Keratinocyte (primary cell): ENCODE data around the gene CRACR2A. TPM values are rescaled to one million over a fixed set of nuclear protein-coding genes. Genes with fewer than 3 reads are reported as not detected.

ENCODE experiments used
- DNase-seq: peaks from one replicate; pipeline ENCODE4 v3.0.0-alpha.2; 2011; ENCODE audit warnings: low read depth, missing footprints, low spot score
- FAIRE-seq: peaks from 2 replicates; lab custom pipeline; 2011; peaks lifted over from hg19 to GRCh38; lab: Jason Lieb, UNC
- H2AFZ ChIP-seq: 2 replicates; pipeline ENCODE4 v1.6.0; 2012; ENCODE audit warnings: low read length, control low read depth, inconsistent platforms; ENCODE audit not compliant: control insufficient read depth
- H3K27ac ChIP-seq: 2 replicates; pipeline ENCODE4 v1.5.1; 2011; ENCODE audit warnings: low read length; ENCODE audit not compliant: control insufficient read depth, insufficient read depth
- H3K27me3 ChIP-seq: 3 replicates; pipeline ENCODE4 v1.6.0; 2011; ENCODE audit warnings: low read length; ENCODE audit not compliant: control insufficient read depth, insufficient read depth; ENCODE audit errors: extremely low read depth
- H3K36me3 ChIP-seq, 2 experiments: 2 replicates in 1 of 2; 3 replicates in 1 of 2; pipeline ENCODE4 v1.5.1; 2011; ENCODE audit warnings: low read length in 2 of 2, mild to moderate bottlenecking in 1 of 2; ENCODE audit not compliant: control insufficient read depth in 2 of 2, insufficient read depth in 2 of 2; ENCODE audit errors: extremely low read depth in 1 of 2
- H3K4me1 ChIP-seq: 3 replicates; pipeline ENCODE4 v1.5.1; 2011; ENCODE audit warnings: low read length; ENCODE audit not compliant: control insufficient read depth, insufficient read depth; ENCODE audit errors: extremely low read depth
- H3K4me2 ChIP-seq: 3 replicates; pipeline ENCODE4 v1.6.0; 2011; ENCODE audit warnings: low read depth, low read length; ENCODE audit not compliant: control insufficient read depth, insufficient read depth; ENCODE audit errors: extremely low read depth
- H3K4me3 ChIP-seq, 3 experiments: fragments of 200-600 bp in 1 of 3; sonication (generic) in 1 of 3; 2 replicates in 2 of 3; 3 replicates in 1 of 3; pipeline ENCODE4 v1.5.1; 2011 to 2016; ENCODE audit warnings: low read length in 3 of 3, mild to moderate bottlenecking in 3 of 3, control low read depth in 2 of 3, inconsistent platforms in 1 of 3, low read depth in 1 of 3, mixed read lengths in 1 of 3, mixed run types in 1 of 3, moderate library complexity in 1 of 3; ENCODE audit not compliant: control insufficient read depth in 2 of 3, insufficient read depth in 2 of 3; ENCODE audit errors: extremely low read depth in 1 of 3
- H3K79me2 ChIP-seq: 2 replicates; pipeline ENCODE4 v1.6.0; 2012; ENCODE audit warnings: low read length; ENCODE audit not compliant: control insufficient read depth, insufficient read depth
- H3K9ac ChIP-seq: 3 replicates; pipeline ENCODE4 v1.6.0; 2011; ENCODE audit warnings: low read length; ENCODE audit not compliant: control insufficient read depth, insufficient read depth; ENCODE audit errors: extremely low read depth
- H3K9me1 ChIP-seq: 3 replicates; pipeline ENCODE4 v1.6.0; 2011; ENCODE audit warnings: low read length; ENCODE audit not compliant: control insufficient read depth, insufficient read depth; ENCODE audit errors: extremely low read depth
- H3K9me3 ChIP-seq: 2 replicates; pipeline ENCODE4 v1.5.1; 2012; ENCODE audit warnings: low read depth, low read length; ENCODE audit not compliant: control insufficient read depth
- H4K20me1 ChIP-seq: 3 replicates; pipeline ENCODE4 v1.6.0; 2011; ENCODE audit warnings: low read length; ENCODE audit not compliant: control insufficient read depth, insufficient read depth; ENCODE audit errors: extremely low read depth
- EZH2 ChIP-seq: IDR thresholded peaks from one replicate; pipeline ENCODE4 v1.6.1; 2012; ENCODE audit warnings: inconsistent platforms, mild to moderate bottlenecking, low read length, moderate library complexity
- dilution Hi-C: fragments of 300-500 bp; cut with MboI; formaldehyde crosslinking; loops from one replicate; pipeline ENCODE4 v1.7.0; 2020; ENCODE audit warnings: low sequenced_read_pairs; ENCODE audit not compliant: extremely low pct_ligation_motif_present
- polyA plus RNA-seq, 5 experiments: library from polyadenylated mRNA; depleted of rRNA in 3 of 5; stranded (reverse) in 3 of 5; stranded (forward) in 1 of 5; unstranded in 1 of 5; fragments of >200 nt; gene quantifications; 1 replicate in 1 of 5; 2 replicates in 3 of 5; 3 replicates in 1 of 5; pipeline versions ENCODE4 v1.2.1 to v1.2.3, GENCODE V29; 2011 to 2012; ENCODE audit warnings: missing spikeins in 2 of 5, low read depth in 1 of 5, low replicate concordance in 1 of 5
- TF ChIP-seq, protein P1 (sequence below), 3 experiments: IDR thresholded peaks in 1 of 3; conservative IDR thresholded peaks in 1 of 3; optimal IDR thresholded peaks in 1 of 3; 2 replicates in 2 of 3; 3 replicates in 1 of 3; pipeline versions ENCODE3 to v1.5.1; 2011; ENCODE audit warnings: low read length in 3 of 3, mild to moderate bottlenecking in 3 of 3, moderate library complexity in 2 of 3, control low read depth in 1 of 3, inconsistent platforms in 1 of 3; ENCODE audit not compliant: insufficient read depth in 2 of 3; ENCODE audit errors: extremely low read depth in 1 of 3

Gene CRACR2A
- polyA plus RNA-seq, 1 donor (not counting 4 experiments of a cell fraction or from before 2014, with no cell fraction given): 0.30 TPM

DNA sequence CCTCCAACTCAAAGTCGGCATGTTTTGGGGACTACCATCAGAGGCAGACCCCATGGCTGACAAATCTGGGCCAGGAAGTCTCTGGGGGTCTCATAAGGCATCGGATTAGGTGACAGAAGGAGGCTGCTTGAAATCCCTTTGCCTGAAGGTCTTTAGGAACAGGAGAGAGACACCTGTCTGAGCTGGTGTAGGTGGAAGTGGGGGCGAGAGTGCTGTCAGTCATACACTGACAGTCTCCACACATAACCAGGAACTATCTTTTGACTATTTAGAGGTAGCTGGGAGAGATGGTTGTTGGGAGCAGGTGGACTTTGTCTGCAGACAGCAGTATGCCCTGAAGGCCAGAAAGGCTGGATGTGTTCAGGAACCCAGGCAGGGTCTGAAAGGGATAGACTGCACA is 163.2 kb downstream of the CRACR2A start:
- TF ChIP-seq, protein P1, sequence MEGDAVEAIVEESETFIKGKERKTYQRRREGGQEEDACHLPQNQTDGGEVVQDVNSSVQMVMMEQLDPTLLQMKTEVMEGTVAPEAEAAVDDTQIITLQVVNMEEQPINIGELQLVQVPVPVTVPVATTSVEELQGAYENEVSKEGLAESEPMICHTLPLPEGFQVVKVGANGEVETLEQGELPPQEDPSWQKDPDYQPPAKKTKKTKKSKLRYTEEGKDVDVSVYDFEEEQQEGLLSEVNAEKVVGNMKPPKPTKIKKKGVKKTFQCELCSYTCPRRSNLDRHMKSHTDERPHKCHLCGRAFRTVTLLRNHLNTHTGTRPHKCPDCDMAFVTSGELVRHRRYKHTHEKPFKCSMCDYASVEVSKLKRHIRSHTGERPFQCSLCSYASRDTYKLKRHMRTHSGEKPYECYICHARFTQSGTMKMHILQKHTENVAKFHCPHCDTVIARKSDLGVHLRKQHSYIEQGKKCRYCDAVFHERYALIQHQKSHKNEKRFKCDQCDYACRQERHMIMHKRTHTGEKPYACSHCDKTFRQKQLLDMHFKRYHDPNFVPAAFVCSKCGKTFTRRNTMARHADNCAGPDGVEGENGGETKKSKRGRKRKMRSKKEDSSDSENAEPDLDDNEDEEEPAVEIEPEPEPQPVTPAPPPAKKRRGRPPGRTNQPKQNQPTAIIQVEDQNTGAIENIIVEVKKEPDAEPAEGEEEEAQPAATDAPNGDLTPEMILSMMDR (optimal IDR thresholded peaks at IDR 0.05 in 1 of 3, IDR thresholded peaks at IDR 0.05 in 1 of 3, conservative IDR thresholded peaks at IDR 0.05 in 1 of 3; ENCODE audit: extremely low read depth in 1 of 3, insufficient read depth in 2 of 3, low read length in 3 of 3): no peak
- TF ChIP-seq EZH2: no peak
- FAIRE-seq: no peak

DNA sequence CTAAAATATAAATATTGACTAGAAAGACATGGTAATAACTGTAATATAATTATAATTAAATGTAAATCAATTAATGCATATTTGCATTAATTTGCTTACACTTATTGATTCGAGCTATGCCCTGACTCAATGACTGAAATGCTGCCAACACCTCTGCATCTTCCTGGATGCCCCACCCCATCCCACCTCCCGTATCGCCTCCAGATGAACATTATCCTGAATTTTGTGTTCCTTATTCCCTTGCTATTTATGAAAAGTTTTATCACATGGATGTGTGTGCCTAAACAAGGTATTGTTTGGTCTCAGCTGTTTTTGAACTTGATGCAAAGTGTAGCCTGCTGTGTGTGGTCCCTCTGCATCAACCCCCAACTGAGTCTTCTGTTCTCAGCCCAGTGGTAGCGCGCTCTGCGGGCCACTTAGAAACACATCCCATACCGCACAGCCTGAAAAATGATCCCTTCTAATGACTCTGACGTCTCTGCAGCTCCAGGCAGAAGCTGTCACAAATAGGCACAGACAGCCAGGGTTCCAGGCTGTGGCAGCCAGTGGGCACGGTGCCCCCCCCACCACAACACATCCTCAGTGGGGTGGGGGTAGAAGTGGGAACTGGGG is 165.4 kb downstream of the CRACR2A start:
- DNase-seq (no peak), FAIRE-seq (no peak)
- Histone ChIP-seq H3K9me3 (no peaks in the 10 kb centered on the region), H3K9me1 (no peaks in the 10 kb centered on the region), H3K4me1 (no peaks in the 10 kb centered on the region), H3K27ac (no peak overlapping the region), H2AFZ (no peak overlapping the region), H3K27me3 (peaks cover 4% of the 10 kb centered on the region), H3K4me3 (no peak overlapping the region), H3K79me2 (no peaks in the 10 kb centered on the region), H4K20me1 (no peaks in the 10 kb centered on the region), H3K4me2 (no peak overlapping the region), H3K36me3 (no peaks in the 10 kb centered on the region), H3K9ac (no peak overlapping the region)
- dilution Hi-C loops: no loop called here
- TF ChIP-seq, protein P1 (optimal IDR thresholded peaks at IDR 0.05 in 1 of 3, IDR thresholded peaks at IDR 0.05 in 1 of 3, conservative IDR thresholded peaks at IDR 0.05 in 1 of 3; ENCODE audit: extremely low read depth in 1 of 3, insufficient read depth in 2 of 3, low read length in 3 of 3): no peak
- TF ChIP-seq EZH2: no peak

More for the DNA sequence above, 163.2 kb downstream of the CRACR2A start:
- no peak overlapping the region for H3K9ac ChIP-seq
- H3K4me3 ChIP-seq: no peak overlapping the region
- DNase-seq: no peak
- no peaks in the 10 kb centered on the region for H4K20me1 ChIP-seq
- H3K9me3 ChIP-seq: no peaks in the 10 kb centered on the region
- H2AFZ ChIP-seq: no peak overlapping the region
- dilution Hi-C loops: no loop called here
- H3K27ac ChIP-seq: no peak overlapping the region
- H3K4me2 ChIP-seq: no peak overlapping the region
- H3K4me1 ChIP-seq: no peaks in the 10 kb centered on the region
- H3K9me1 ChIP-seq: no peaks in the 10 kb centered on the region
- H3K79me2 ChIP-seq: no peaks in the 10 kb centered on the region
- no peaks in the 10 kb centered on the region for H3K27me3 ChIP-seq
- no peaks in the 10 kb centered on the region for H3K36me3 ChIP-seq
